Coronary artery (tissue), 2 donors: Measurements from ENCODE around the gene ATF5.
"Not testable (repeated sequence)": the region's sequence is repeated elsewhere in the genome, so short reads cannot be mapped to it uniquely, and the experiment has no call there.

Experiments used
- DNase-seq: peaks from one replicate; pipeline ENCODE4 v3.0.0-alpha.2; 2017; ENCODE audit warnings: low spot score
- H3K27ac ChIP-seq, 2 donors: fragments of 200-600 bp; sonication (generic); one replicate each; pipeline ENCODE4 v1.5.1; 2016 to 2019
- H3K4me3 ChIP-seq: fragments of 200-600 bp; sonication (generic); 2 replicates; pipeline ENCODE4 v1.5.1; 2016; ENCODE audit warnings: mild to moderate bottlenecking, moderate library complexity
- TF ChIP-seq, protein P1 (sequence below): fragments of 200-600 bp; sonication (generic); IDR thresholded peaks from one replicate; pipeline ENCODE4 v1.5.1; 2019; ENCODE audit warnings: antibody characterized with exemption

Gene ATF5

DNA sequence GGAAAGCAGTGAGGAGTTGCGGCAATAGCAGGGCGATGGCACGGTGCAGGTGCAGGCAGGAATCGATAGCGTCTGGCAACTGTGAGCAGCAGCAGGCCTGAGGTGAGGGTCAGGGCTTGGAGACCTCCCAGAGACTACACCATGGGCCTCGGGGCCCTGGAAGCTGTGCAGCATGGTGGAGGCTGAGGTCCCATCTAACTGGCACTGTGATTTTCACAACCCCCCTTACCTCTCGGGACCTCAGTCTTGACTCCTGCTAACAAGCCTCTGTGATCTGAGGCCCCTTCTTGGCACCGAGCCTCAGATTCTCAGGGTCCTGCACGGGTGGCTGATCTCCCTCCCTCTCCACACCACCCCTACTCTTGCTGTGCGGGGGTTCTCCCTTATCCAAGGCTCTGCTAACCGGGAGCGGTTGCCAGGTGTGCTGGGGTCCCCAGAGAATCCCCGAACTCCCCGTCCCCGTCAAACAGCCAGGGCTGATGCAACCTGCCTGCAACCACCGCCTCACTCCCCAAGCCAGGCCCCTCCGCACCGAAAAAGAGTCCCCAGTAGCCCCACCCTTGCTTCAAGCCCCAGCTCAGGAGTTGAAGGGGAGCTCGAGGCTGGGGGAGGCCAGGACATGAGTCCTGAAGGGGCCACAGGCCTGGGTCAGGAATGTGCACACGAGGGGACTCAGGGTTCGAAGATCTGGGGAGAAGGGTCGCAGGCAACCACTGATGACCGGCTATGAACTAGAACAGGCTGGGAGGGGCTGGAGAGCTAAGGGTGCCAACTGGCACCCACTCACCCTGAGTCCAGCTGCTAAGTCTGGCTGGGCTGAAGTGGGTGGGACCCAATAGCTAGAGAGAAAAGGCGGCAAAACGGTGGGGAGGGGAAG lies 4.8 kb upstream of the ATF5 start:
- H3K27ac ChIP-seq, result no peak overlapping the region
- no peak overlapping the region for H3K4me3 ChIP-seq
- DNase-seq, result no peak
- TF ChIP-seq, protein P1, sequence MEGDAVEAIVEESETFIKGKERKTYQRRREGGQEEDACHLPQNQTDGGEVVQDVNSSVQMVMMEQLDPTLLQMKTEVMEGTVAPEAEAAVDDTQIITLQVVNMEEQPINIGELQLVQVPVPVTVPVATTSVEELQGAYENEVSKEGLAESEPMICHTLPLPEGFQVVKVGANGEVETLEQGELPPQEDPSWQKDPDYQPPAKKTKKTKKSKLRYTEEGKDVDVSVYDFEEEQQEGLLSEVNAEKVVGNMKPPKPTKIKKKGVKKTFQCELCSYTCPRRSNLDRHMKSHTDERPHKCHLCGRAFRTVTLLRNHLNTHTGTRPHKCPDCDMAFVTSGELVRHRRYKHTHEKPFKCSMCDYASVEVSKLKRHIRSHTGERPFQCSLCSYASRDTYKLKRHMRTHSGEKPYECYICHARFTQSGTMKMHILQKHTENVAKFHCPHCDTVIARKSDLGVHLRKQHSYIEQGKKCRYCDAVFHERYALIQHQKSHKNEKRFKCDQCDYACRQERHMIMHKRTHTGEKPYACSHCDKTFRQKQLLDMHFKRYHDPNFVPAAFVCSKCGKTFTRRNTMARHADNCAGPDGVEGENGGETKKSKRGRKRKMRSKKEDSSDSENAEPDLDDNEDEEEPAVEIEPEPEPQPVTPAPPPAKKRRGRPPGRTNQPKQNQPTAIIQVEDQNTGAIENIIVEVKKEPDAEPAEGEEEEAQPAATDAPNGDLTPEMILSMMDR, result no peak

DNA sequence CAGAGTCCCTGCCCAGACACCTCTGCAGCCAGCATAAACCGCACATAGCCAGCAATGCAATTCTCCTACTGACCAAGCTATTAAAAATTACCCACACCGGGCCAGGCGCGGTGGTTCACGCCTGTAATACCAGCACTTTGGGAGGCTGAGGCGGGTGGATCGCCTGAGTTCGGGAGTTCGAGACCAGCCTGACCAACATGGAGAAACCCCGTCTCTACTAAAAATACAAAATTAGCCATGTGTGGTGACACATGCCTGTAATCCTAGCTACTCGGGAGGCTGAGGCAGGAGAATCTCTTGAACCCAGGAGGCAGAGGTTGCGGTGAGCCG lies 4.2 kb upstream of the ATF5 start:
- H3K27ac ChIP-seq, H3K4me3 ChIP-seq, DNase-seq: not testable (repeated sequence)

DNA sequence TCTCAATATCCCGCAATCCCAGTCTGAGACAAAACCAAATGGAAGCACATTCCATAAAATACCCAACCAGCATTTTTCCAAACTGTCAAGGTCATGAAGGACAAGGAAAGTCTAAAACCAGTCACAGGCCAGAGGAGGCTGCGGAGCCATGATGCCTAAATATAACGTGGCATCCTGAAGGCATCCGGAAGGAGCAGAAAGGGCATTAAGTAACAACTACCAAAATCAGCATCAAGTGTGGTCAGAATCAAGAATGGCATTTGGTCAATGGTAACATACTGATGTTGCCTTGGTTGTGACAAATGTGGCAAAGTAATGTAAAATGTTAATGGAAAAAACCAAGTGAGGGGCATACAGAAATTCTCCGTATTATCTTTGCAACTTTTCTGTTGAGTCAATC lies 3.5 kb upstream of the ATF5 start:
- TF ChIP-seq, protein P1, result no peak
- H3K27ac ChIP-seq, result no peak overlapping the region
- DNase-seq, result no peak

DNA sequence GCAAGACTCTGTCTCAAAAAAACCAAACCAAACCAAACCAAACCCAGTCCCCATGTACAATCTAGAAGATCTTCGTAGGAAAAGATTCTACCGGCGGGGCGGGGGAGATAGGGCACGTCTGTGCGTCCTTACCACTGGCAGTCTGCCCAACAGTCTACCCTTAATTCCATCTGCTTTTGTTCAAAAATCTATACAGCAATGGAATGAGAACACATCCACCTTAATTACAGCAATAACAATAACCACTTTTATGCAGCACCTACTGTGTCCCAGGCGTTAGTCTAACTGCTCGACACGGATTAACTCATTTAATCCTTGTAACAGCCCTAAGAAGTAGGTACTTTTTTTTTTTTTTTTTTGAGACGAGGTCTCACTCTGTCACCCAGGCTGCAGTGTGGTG lies 2.5 kb upstream of the ATF5 start:
- no peak overlapping the region for H3K27ac ChIP-seq
- no peak for DNase-seq
- no peak overlapping the region for H3K4me3 ChIP-seq
- TF ChIP-seq, protein P1, result no peak

More for the DNA sequence above, 3.5 kb upstream of the ATF5 start:
- no peak overlapping the region for H3K4me3 ChIP-seq

DNA sequence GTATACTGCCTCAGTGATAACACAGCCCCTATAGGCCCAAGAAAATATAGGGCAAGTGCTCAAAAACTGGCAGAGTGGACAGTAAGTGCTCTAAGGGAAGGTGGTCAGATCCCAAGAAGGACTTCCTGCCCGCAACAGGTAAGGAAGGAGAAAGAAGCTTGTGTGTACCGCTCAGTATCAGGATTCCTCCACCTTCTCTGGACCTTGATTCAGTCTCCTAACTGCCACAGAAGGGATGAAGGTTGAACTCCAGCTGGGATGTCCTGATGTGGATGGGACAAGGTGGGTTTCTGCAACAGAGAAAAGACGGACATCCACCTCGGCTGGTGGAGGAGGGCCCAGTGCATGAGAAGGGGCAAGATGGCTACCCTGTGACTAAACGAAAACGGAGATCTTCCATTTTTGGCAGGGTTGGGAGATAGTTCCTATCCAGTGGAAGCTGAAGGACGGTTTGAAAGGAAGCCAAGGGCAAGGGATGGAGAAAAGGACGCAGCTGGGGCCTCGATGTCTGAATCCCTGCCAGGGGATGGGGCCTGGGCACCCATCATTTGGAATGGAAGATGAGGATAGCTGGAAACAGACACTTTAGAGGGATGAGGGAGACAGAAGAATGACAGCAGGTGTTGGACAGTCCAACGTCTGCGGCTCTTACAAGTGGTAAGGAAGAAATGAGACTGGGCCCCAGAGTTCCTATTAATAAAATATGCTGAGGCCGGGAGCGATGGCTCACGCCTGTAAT lies 1.3 kb upstream of the ATF5 start:
- Histone ChIP-seq H3K27ac (peak overlapping the region in 1 of 2 donors; percentile 6), H3K4me3 (peak overlapping the region; percentile 88)
- TF ChIP-seq, protein P1, result no peak
- DNase-seq, result no peak

DNA sequence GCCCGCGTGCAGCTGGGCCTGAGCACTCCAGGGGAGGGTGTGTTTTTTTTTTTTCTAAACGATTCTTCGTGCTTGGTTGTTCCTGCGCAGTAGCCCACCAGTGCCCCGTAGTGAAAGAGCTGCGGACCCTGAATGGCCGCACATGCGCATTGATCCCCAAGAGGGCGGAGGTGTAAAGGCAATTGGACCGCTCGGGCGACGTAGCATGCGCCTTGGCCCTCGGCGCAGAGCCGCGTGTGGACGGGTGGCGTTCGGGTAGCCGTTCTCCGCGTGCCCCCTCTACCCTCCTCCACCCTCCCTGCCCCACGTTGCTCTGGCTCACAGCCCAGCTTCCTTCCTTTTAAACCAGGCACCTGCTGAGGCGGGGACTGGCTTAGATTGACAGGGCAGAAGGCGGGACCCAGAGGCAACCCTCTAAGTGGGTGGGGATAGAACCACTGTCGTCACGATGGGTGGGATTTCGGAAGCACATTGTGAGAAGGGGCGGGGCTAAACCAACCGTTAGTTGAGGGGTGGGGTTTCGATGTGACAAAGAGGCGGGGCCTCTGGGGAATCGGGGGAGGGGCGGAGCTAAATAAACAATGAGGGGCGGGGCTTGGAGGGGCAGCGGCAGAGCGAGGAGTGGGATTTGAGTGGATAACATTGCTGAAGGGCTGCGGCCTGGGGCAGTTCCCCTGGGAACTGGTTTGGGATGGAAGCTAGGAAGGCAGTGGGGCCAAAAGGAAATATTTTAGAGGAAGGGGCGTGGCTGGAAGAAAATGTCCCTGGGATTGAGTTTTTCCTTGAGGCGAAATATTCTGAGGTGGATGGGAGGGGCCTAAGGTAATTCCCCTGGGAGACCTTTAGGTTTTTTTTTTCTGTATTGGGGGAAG lies 842 bp downstream of the ATF5 start:
- Histone ChIP-seq H3K27ac (peak overlapping the region; percentile 75 to 95), H3K4me3 (peak overlapping the region; percentile 88)
- peak; percentile 92 for DNase-seq
- TF ChIP-seq, protein P1, result no peak

DNA sequence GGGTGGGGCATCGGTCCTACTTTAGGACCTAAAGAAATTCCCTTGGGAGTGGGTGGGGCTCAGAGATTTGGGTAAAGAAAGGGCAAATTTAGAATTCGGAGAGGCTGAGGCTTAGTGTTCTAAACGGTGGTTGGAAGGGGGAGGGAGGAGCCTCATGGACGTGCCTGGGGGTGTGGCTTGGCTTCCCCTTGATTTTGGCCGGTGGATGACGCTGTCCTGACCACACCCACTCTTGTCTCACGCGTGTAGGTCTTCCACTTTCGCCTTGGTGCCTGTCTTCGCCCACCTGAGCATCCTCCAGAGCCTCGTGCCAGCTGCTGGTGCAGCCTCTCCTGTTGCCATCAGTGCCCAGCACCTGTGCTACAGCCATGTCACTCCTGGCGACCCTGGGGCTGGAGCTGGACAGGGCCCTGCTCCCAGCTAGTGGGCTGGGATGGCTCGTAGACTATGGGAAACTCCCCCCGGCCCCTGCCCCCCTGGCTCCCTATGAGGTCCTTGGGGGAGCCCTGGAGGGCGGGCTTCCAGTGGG lies 1.5 kb downstream of the ATF5 start:
- Histone ChIP-seq H3K27ac (peak overlapping the region in 1 of 2 donors; percentile 95), H3K4me3 (no peak overlapping the region)
- DNase-seq, result peak; percentile 81
- TF ChIP-seq, protein P1, result no peak
